ENCODE data around the gene AGXT2.

Gene AGXT2

DNA sequence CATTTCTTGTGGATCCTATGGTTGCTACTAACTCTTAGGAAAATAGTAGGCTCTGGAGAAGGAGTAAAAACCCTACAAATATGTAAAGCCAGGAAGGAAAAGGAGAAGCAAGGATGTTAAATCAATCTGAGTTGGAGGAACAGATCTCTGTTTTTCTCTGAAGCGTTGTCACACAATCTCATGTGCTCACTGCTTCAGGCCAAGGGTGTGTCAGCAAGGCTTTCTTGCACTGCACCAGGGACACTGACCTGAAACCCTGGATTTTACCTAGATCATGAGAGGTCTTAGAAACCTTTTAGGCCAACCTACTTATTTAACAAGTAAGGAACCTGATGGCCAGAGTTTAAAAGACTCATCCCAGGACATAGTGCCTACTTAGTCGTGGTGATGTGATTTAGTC is 12.5 kb upstream of the AGXT2 start:
- TF ChIP-seq, protein P1, sequence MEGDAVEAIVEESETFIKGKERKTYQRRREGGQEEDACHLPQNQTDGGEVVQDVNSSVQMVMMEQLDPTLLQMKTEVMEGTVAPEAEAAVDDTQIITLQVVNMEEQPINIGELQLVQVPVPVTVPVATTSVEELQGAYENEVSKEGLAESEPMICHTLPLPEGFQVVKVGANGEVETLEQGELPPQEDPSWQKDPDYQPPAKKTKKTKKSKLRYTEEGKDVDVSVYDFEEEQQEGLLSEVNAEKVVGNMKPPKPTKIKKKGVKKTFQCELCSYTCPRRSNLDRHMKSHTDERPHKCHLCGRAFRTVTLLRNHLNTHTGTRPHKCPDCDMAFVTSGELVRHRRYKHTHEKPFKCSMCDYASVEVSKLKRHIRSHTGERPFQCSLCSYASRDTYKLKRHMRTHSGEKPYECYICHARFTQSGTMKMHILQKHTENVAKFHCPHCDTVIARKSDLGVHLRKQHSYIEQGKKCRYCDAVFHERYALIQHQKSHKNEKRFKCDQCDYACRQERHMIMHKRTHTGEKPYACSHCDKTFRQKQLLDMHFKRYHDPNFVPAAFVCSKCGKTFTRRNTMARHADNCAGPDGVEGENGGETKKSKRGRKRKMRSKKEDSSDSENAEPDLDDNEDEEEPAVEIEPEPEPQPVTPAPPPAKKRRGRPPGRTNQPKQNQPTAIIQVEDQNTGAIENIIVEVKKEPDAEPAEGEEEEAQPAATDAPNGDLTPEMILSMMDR (IDR thresholded peaks at IDR 0.05; ENCODE audit: low read depth, low read length): no peak
- DNase-seq (ENCODE audit: low read depth, low spot score): no peak
- in situ Hi-C loops (cut with HindIII; ENCODE audit: low sequenced_read_pairs): no loop called here
- no peak overlapping the region for H3K4me3 ChIP-seq (ENCODE audit: low read depth, low read length)

DNA sequence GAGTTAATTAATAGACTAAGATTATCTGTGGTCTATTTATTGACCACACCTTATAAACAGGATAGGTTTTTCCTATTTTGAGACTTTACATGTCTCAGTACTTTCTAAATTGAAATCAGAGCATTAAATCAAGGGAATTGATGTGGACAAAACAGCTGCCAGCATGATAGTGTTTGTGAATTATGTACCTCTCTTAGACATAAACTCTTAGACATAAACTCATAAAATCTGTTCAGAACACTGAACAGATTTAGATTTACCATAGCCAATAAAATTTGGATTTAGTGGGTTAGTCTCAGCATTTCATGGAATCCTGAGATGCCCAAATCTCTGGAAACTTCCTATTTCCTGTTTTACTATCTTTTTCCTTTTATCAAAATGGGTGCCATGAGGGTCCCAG is 11.5 kb upstream of the AGXT2 start:
- TF ChIP-seq, protein P1 (IDR thresholded peaks at IDR 0.05; ENCODE audit: low read depth, low read length): no peak
- no peak overlapping the region for H3K4me3 ChIP-seq (ENCODE audit: low read depth, low read length)
- in situ Hi-C loops (cut with HindIII; ENCODE audit: low sequenced_read_pairs): no loop called here
- DNase-seq (ENCODE audit: low read depth, low spot score): no peak

DNA sequence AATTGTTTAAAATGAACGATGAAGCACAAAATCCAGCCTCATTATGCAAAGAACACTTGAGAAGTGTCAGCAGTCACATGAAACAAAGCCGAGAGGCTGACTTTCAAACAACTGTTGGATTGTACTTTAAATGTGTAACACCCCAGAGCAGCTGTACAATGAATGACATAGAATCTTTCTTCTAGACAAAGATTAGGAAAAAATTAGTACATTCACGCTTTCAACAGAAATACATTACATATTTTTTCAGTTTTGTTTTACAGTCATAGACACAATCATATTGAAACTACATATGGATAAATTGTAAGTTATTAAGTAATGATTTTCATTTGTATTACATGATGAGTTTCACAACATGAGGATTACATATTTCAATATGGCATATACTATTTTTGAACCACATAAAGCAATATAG is 10.6 kb upstream of the AGXT2 start:
- no peak for DNase-seq (ENCODE audit: low read depth, low spot score)
- no peak overlapping the region for H3K4me3 ChIP-seq (ENCODE audit: low read depth, low read length)
- TF ChIP-seq, protein P1 (IDR thresholded peaks at IDR 0.05; ENCODE audit: low read depth, low read length): no peak
- in situ Hi-C loops (cut with HindIII; ENCODE audit: low sequenced_read_pairs): no loop called here

DNA sequence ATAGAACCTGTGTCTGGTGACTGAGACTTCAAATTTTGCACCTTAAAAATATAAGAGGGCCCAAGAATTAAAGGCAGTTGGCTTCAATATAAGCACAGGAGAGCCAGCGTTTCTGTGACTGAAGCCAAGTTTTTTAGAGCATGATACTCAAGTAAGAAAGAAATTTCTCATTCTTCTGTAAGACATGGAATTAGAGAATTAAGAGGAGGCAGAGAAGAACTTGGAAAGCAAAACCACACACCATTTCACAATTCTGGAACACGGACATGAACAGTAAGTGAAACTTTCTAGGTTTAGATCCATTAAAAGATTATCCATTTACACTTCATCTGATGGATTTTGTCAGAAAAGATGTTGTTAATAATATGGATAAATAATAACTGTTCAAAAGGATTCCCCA is 8.9 kb upstream of the AGXT2 start:
- in situ Hi-C loops (cut with HindIII; ENCODE audit: low sequenced_read_pairs): no loop called here

DNA sequence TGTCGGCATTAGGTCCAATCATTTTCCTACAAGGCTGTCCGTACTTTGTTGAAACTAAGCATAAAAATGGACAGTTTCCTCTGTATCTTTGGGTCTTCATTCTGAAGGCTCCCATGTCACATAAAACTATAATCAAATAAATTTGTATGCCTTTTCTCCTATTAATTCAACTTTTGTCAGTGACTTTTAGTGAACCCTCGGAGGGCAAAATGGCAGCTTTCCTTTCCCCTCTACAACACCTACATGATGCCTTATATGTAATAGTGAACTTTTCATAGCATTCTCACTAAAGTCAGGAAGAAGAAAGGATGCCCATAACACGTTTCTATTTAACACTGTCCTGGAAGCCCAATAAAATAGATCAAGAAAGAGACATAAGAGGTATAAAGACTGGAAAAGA is 5.1 kb upstream of the AGXT2 start:
- TF ChIP-seq, protein P1 (IDR thresholded peaks at IDR 0.05; ENCODE audit: low read depth, low read length): no peak
- in situ Hi-C loops (cut with HindIII; ENCODE audit: low sequenced_read_pairs): no loop called here

More for the DNA sequence above, 8.9 kb upstream of the AGXT2 start:
- H3K4me3 ChIP-seq (ENCODE audit: low read depth, low read length): no peak overlapping the region
- TF ChIP-seq, protein P1 (IDR thresholded peaks at IDR 0.05; ENCODE audit: low read depth, low read length): no peak
- DNase-seq (ENCODE audit: low read depth, low spot score): no peak

DNA sequence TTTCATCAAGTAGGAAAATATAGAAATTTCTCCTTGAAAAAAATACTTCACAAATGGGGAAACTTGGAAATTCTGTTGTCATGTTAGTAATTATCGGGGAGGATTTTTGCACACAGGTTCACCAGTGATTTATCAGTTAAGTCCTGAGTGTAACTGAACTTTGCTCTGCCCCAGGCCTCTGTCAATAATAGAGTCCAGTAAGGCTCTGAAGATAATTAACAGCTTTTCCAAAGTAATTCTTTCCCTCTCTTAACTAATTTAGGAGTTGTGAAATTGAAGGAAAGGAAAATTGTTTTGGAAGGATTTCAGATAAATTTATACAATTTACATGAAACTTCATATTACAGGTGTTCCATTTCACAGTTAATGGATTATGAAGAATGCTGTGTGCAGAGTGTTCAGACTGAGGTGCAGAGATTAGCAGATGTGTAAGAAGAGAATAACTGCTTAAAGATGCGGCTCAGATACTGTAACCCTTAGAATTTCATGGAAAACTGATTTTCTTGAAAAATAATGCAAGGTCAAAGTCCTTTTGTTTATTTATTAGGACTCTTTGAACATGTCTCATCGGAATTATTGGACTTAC is 2.9 kb upstream of the AGXT2 start:
- H3K4me3 ChIP-seq (ENCODE audit: low read depth, low read length): no peak overlapping the region
- in situ Hi-C loops (cut with HindIII; ENCODE audit: low sequenced_read_pairs): no loop called here
- no peak for DNase-seq (ENCODE audit: low read depth, low spot score)
- TF ChIP-seq, protein P1 (IDR thresholded peaks at IDR 0.05; ENCODE audit: low read depth, low read length): no peak

More for the DNA sequence above, 5.1 kb upstream of the AGXT2 start:
- H3K4me3 ChIP-seq (ENCODE audit: low read depth, low read length): no peak overlapping the region
- DNase-seq (ENCODE audit: low read depth, low spot score): no peak
